Measurements from ENCODE around the gene OR51S1. TPM values are rescaled to one million over a fixed set of nuclear protein-coding genes. Genes with fewer than 3 reads are reported as not detected.
A peak's percentile ranks its signal among the peaks of the same experiment; 100 is the strongest.
"Not testable (repeated sequence)": the region's sequence is repeated elsewhere in the genome, so short reads cannot be mapped to it uniquely, and the experiment has no call there.

The OR51S1 gene
- total and polyA plus RNA-seq, 2 donors = not detected

DNA sequence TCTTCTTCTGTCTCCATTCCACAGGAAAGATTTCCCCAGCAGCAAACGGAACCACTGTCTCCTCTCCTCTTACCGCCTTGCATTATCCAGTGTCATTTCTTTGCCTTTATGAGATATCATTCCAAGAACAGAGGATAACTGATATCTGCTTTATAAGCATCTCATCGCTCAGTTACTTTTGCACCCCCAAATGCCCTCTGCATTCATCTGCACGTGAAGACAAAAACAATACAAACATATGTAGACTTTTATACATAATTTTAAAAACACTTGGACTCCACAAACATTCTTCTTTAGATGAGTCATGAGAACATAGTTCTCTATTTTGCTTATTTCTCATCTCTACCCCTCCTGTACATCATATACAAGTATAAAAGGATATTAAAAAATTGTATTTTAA lies 32.2 kb upstream of the OR51S1 start:
- Histone ChIP-seq H3K27ac (ENCODE audit: low read depth in 1 of 2, low read length in 1 of 2) (no peak overlapping the region), H3K36me3 (ENCODE audit: control insufficient read depth in 2 of 2, insufficient read depth in 2 of 2, low read length in 1 of 2) (no peaks in the 10 kb centered on the region), H3K27me3 (ENCODE audit: control insufficient read depth in 2 of 2, insufficient read depth in 1 of 2, low read length in 1 of 2) (no peaks in the 10 kb centered on the region), H3K9me3 (ENCODE audit: control insufficient read depth in 2 of 2, insufficient read depth in 1 of 2, low read length in 1 of 2) (no peaks in the 10 kb centered on the region), H3K4me1 (ENCODE audit: control insufficient read depth in 2 of 2, insufficient read depth in 2 of 2, low read length in 2 of 2) (no peaks in the 10 kb centered on the region), H3K4me3 (ENCODE audit: low read length in 2 of 2) (no peak overlapping the region)
- 94% methylated on average over 4 of the region's 4 CpGs for WGBS
- no peak for DNase-seq (ENCODE audit: low read depth in 6 of 9, low spot score in 9 of 9)

DNA sequence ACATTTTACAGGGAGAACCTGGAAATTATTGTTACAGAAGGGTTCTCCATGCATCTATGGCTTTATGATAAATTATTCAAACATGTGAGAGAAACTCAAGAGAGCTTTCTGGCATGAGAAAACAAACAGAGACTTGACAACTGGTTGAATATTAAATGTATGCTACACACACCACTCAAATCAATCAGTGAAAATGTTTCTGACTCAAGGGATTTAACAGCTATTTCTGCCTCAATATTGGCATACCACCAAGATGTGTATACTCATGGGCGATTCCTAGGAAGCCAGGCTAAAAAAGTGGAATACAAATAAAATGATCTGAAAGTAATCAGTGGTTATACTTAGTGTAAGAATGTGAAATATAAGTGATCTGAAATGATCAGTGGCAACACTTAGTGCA lies 16.8 kb upstream of the OR51S1 start:
- Histone ChIP-seq H3K4me3 (ENCODE audit: low read length in 2 of 2) (no peak overlapping the region), H3K4me1 (ENCODE audit: control insufficient read depth in 2 of 2, insufficient read depth in 2 of 2, low read length in 2 of 2) (no peaks in the 10 kb centered on the region), H3K27me3 (ENCODE audit: control insufficient read depth in 2 of 2, insufficient read depth in 1 of 2, low read length in 1 of 2) (no peaks in the 10 kb centered on the region), H3K9me3 (ENCODE audit: control insufficient read depth in 2 of 2, insufficient read depth in 1 of 2, low read length in 1 of 2) (no peaks in the 10 kb centered on the region), H3K36me3 (ENCODE audit: control insufficient read depth in 2 of 2, insufficient read depth in 2 of 2, low read length in 1 of 2) (no peaks in the 10 kb centered on the region), H3K27ac (ENCODE audit: low read depth in 1 of 2, low read length in 1 of 2) (no peak overlapping the region)
- DNase-seq (ENCODE audit: low read depth in 6 of 9, low spot score in 9 of 9) = no peak
- WGBS = 76% methylated on average over 1 of the region's 1 CpG

DNA sequence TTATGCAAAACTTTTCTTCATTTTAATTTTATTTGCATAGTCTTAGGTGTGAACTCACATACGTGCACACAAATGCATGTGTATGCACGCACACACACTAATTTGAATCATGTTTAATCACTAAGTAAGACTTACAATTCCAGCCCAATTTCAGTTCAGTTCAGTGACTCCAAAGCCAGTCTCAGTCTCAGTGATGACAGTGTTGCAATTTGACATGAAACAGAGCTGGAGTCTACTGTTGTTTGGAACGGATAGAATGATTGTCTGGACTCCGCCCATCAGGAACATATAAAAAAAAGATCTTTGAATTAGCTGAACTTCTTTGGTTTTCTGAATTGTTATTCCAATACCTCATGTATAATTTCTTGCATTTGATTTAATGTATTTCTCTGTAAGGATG lies 14.9 kb upstream of the OR51S1 start:
- Histone ChIP-seq H3K9me3 (ENCODE audit: control insufficient read depth in 2 of 2, insufficient read depth in 1 of 2, low read length in 1 of 2) (no peaks in the 10 kb centered on the region), H3K4me3 (ENCODE audit: low read length in 2 of 2) (no peak overlapping the region), H3K27me3 (ENCODE audit: control insufficient read depth in 2 of 2, insufficient read depth in 1 of 2, low read length in 1 of 2) (no peaks in the 10 kb centered on the region), H3K4me1 (ENCODE audit: control insufficient read depth in 2 of 2, insufficient read depth in 2 of 2, low read length in 2 of 2) (no peaks in the 10 kb centered on the region), H3K27ac (ENCODE audit: low read depth in 1 of 2, low read length in 1 of 2) (no peak overlapping the region), H3K36me3 (ENCODE audit: control insufficient read depth in 2 of 2, insufficient read depth in 2 of 2, low read length in 1 of 2) (no peaks in the 10 kb centered on the region)
- DNase-seq (ENCODE audit: low read depth in 6 of 9, low spot score in 9 of 9) = no peak
- WGBS = 94% methylated on average over 4 of the region's 4 CpGs

DNA sequence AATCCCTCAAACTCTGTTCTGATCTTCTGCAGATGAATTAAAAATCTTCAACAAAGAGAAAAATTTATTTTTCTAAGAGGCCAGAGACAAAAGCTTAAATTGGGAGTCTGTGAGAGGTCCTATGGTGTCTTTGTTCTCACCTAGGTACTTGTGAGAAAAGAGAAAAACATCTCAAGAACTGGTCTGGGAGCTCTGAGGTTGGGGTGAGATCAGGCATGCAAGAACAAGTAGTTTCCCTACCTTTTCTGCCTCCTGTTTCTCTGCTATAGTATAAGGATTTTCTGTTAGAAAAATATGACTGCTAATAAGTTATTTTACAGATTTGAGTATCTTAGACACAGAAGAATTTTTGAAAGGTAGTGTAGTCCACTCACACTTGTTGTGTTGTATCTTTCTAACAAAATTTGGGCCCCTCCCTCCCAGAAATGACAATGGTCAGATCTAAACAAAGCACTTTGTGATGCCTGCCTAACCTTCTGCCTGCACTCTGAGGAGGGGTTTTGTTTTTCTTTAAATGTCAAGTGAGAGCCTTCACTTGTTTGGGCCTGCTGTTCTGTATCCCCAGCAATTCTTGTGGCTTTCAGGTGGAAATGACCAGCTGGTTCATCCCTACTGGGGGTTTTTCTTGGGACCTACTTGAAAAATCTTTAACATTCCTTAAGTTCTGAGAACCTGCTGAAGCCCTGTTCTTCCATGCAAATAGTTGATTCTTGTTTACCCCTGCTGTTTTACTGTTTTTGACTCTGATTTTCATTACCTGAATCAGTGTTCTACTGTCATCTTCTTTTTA lies 13.6 kb upstream of the OR51S1 start:
- Histone ChIP-seq H3K4me1 (ENCODE audit: control insufficient read depth in 2 of 2, insufficient read depth in 2 of 2, low read length in 2 of 2) (no peaks in the 10 kb centered on the region), H3K27ac (ENCODE audit: low read depth in 1 of 2, low read length in 1 of 2) (no peak overlapping the region), H3K36me3 (ENCODE audit: control insufficient read depth in 2 of 2, insufficient read depth in 2 of 2, low read length in 1 of 2) (no peaks in the 10 kb centered on the region), H3K9me3 (ENCODE audit: control insufficient read depth in 2 of 2, insufficient read depth in 1 of 2, low read length in 1 of 2) (no peaks in the 10 kb centered on the region), H3K27me3 (ENCODE audit: control insufficient read depth in 2 of 2, insufficient read depth in 1 of 2, low read length in 1 of 2) (no peaks in the 10 kb centered on the region), H3K4me3 (ENCODE audit: low read length in 2 of 2) (no peak overlapping the region)
- DNase-seq (ENCODE audit: low read depth in 6 of 9, low spot score in 9 of 9) = no peak

GRCh38 chr11:4854286-4854685 lies 5.3 kb upstream of the OR51S1 start:
- not testable (repeated sequence) for H3K4me1 ChIP-seq (ENCODE audit: control insufficient read depth in 2 of 2, insufficient read depth in 2 of 2, low read length in 2 of 2); H3K9me3 ChIP-seq (ENCODE audit: control insufficient read depth in 2 of 2, insufficient read depth in 1 of 2, low read length in 1 of 2); H3K4me3 ChIP-seq (ENCODE audit: low read length in 2 of 2); H3K27me3 ChIP-seq (ENCODE audit: control insufficient read depth in 2 of 2, insufficient read depth in 1 of 2, low read length in 1 of 2); H3K36me3 ChIP-seq (ENCODE audit: control insufficient read depth in 2 of 2, insufficient read depth in 2 of 2, low read length in 1 of 2); H3K27ac ChIP-seq (ENCODE audit: low read depth in 1 of 2, low read length in 1 of 2); DNase-seq (ENCODE audit: low read depth in 6 of 9, low spot score in 9 of 9)
- WGBS = 96% methylated on average over 7 of the region's 7 CpGs

- 37% methylated on average over 4 of the region's 4 CpGs for WGBS
- DNase-seq (ENCODE audit: low read depth in 6 of 9, low spot score in 9 of 9) = no peak
- Histone ChIP-seq H3K27ac (ENCODE audit: low read depth in 1 of 2, low read length in 1 of 2) (no peak overlapping the region), H3K9me3 (ENCODE audit: control insufficient read depth in 2 of 2, insufficient read depth in 1 of 2, low read length in 1 of 2) (no peaks in the 10 kb centered on the region), H3K36me3 (ENCODE audit: control insufficient read depth in 2 of 2, insufficient read depth in 2 of 2, low read length in 1 of 2) (no peaks in the 10 kb centered on the region), H3K27me3 (ENCODE audit: control insufficient read depth in 2 of 2, insufficient read depth in 1 of 2, low read length in 1 of 2) (no peaks in the 10 kb centered on the region), H3K4me1 (ENCODE audit: control insufficient read depth in 2 of 2, insufficient read depth in 2 of 2, low read length in 2 of 2) (no peaks in the 10 kb centered on the region), H3K4me3 (ENCODE audit: low read length in 2 of 2) (no peak overlapping the region)
Observed at GRCh38 chr11:4851033-4851432, 2.0 kb upstream of the OR51S1 start.

GRCh38 chr11:4839851-4840549 lies 9.0 kb downstream of the OR51S1 start:
- no peak overlapping the region for H3K4me3 ChIP-seq (ENCODE audit: low read length in 2 of 2)

GRCh38 chr11:4830909-4831308 lies 18.1 kb downstream of the OR51S1 start:
- Histone ChIP-seq H3K27me3 (ENCODE audit: control insufficient read depth in 2 of 2, insufficient read depth in 1 of 2, low read length in 1 of 2) (no peaks in the 10 kb centered on the region), H3K4me1 (ENCODE audit: control insufficient read depth in 2 of 2, insufficient read depth in 2 of 2, low read length in 2 of 2) (no peaks in the 10 kb centered on the region), H3K27ac (ENCODE audit: low read depth in 1 of 2, low read length in 1 of 2) (no peak overlapping the region), H3K9me3 (ENCODE audit: control insufficient read depth in 2 of 2, insufficient read depth in 1 of 2, low read length in 1 of 2) (no peaks in the 10 kb centered on the region), H3K36me3 (ENCODE audit: control insufficient read depth in 2 of 2, insufficient read depth in 2 of 2, low read length in 1 of 2) (no peaks in the 10 kb centered on the region), H3K4me3 (ENCODE audit: low read length in 2 of 2) (no peak overlapping the region)
- WGBS = 37% methylated on average over 2 of the region's 2 CpGs
- no peak for DNase-seq (ENCODE audit: low read depth in 6 of 9, low spot score in 9 of 9)

More at GRCh38 chr11:4839851-4840549, 9.0 kb downstream of the OR51S1 start:
- WGBS = 89% methylated on average over 2 of the region's 2 CpGs
- H3K36me3 ChIP-seq (ENCODE audit: control insufficient read depth in 2 of 2, insufficient read depth in 2 of 2, low read length in 1 of 2) = no peaks in the 10 kb centered on the region
- no peak for DNase-seq (ENCODE audit: low read depth in 6 of 9, low spot score in 9 of 9)
- H3K9me3 ChIP-seq (ENCODE audit: control insufficient read depth in 2 of 2, insufficient read depth in 1 of 2, low read length in 1 of 2) = no peaks in the 10 kb centered on the region
- no peaks in the 10 kb centered on the region for H3K4me1 ChIP-seq (ENCODE audit: control insufficient read depth in 2 of 2, insufficient read depth in 2 of 2, low read length in 2 of 2)
- H3K27me3 ChIP-seq (ENCODE audit: control insufficient read depth in 2 of 2, insufficient read depth in 1 of 2, low read length in 1 of 2) = no peaks in the 10 kb centered on the region
- no peak overlapping the region for H3K27ac ChIP-seq (ENCODE audit: low read depth in 1 of 2, low read length in 1 of 2)

DNA sequence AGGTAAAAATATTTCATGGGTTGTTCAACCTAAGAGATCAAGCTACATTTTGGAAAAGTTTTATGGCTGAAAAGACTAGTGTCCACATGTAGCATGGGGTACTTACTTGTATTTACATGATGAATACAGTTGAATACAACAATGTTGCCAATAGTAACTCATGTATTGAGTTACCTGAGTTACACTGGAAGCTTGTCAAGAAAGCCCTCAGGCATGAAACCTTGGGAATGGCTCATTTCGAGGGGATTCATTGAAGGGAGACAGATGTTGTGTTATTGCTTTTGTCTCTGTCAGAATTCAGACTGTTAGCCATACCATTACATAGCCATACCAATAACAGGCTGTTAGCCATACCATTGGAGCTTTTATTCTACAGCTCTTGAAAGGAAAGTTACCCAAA lies 18.7 kb downstream of the OR51S1 start:
- Histone ChIP-seq H3K4me1 (ENCODE audit: control insufficient read depth in 2 of 2, insufficient read depth in 2 of 2, low read length in 2 of 2) (no peaks in the 10 kb centered on the region), H3K4me3 (ENCODE audit: low read length in 2 of 2) (no peak overlapping the region), H3K27ac (ENCODE audit: low read depth in 1 of 2, low read length in 1 of 2) (no peak overlapping the region), H3K27me3 (ENCODE audit: control insufficient read depth in 2 of 2, insufficient read depth in 1 of 2, low read length in 1 of 2) (no peaks in the 10 kb centered on the region), H3K9me3 (ENCODE audit: control insufficient read depth in 2 of 2, insufficient read depth in 1 of 2, low read length in 1 of 2) (no peaks in the 10 kb centered on the region), H3K36me3 (ENCODE audit: control insufficient read depth in 2 of 2, insufficient read depth in 2 of 2, low read length in 1 of 2) (no peaks in the 10 kb centered on the region)
- 71% methylated on average over 1 of the region's 1 CpG for WGBS
- DNase-seq (ENCODE audit: low read depth in 6 of 9, low spot score in 9 of 9) = peak in 1 of 9 donors; percentile 18

Data from thymus (tissue), 11 donors.